Suprapubic skin (tissue), 4 donors: ENCODE results near the gene SRXN1. TPM values are rescaled to one million over a fixed set of nuclear protein-coding genes. Genes with fewer than 3 reads are reported as not detected.
"Not testable (repeated sequence)": the region's sequence is repeated elsewhere in the genome, so short reads cannot be mapped to it uniquely, and the experiment has no call there.

Experiments
- DNase-seq, 2 donors: peaks; one replicate each; pipeline ENCODE4 v3.0.0-alpha.2; 2019; ENCODE audit warnings: low spot score in 2 of 2
- H3K27ac ChIP-seq: fragments of 200-600 bp; sonication (generic); one replicate; pipeline ENCODE4 v1.5.1; 2019
- H3K27me3 ChIP-seq: fragments of 200-600 bp; sonication (generic); one replicate; pipeline ENCODE4 v1.5.1; 2019
- H3K36me3 ChIP-seq: fragments of 200-600 bp; sonication (generic); one replicate; pipeline ENCODE4 v1.5.1; 2019
- H3K4me1 ChIP-seq: fragments of 200-600 bp; sonication (generic); one replicate; pipeline ENCODE4 v1.5.1; 2019
- H3K4me3 ChIP-seq: fragments of 200-600 bp; sonication (generic); one replicate; pipeline ENCODE4 v1.5.1; 2019; ENCODE audit warnings: mild to moderate bottlenecking
- H3K9me3 ChIP-seq: fragments of 200-600 bp; sonication (generic); one replicate; pipeline ENCODE4 v1.5.1; 2019
- EP300 ChIP-seq: sonication (generic); formaldehyde crosslinking; IDR thresholded peaks from one replicate; pipeline ENCODE4 v1.6.1; 2017; ENCODE audit warnings: antibody characterized with exemption
- POLR2A ChIP-seq, 2 donors: fragments of 450-650 bp; IDR thresholded peaks; one replicate each; pipeline ENCODE4 v1.6.1; 2017; ENCODE audit warnings: antibody characterized with exemption in 2 of 2, mild to moderate bottlenecking in 2 of 2, moderate library complexity in 2 of 2
- POLR2AphosphoS5 ChIP-seq, 3 donors: sonication (generic); formaldehyde crosslinking; IDR thresholded peaks; one replicate each; pipeline ENCODE4 v1.6.1; 2017; ENCODE audit warnings: antibody characterized with exemption in 3 of 3
- WGBS: methylation state at CpG from one replicate; pipeline ENCODE4 v1.1.5; 2018; 5-methylcytosine and 5-hydroxymethylcytosine counted together
- total RNA-seq, 4 donors: library from RNA; depleted of rRNA; stranded (reverse); fragments of >200 nt; gene quantifications; one replicate each; pipeline ENCODE4 v1.1.0, GENCODE V29; 2016
- TF ChIP-seq, protein P1 (sequence below), 2 donors: fragments of 200-600 bp in 1 of 2; fragments of 450-650 bp in 1 of 2; sonication (generic) in 1 of 2; IDR thresholded peaks; one replicate each; pipeline ENCODE4 v1.5.1; 2016 to 2019; ENCODE audit warnings: antibody characterized with exemption in 2 of 2, mild to moderate bottlenecking in 1 of 2, moderate library complexity in 1 of 2

Gene SRXN1
- total RNA-seq, 4 donors from 2014 or later: 7.8 to 27.7 (median 21.0) TPM

DNA sequence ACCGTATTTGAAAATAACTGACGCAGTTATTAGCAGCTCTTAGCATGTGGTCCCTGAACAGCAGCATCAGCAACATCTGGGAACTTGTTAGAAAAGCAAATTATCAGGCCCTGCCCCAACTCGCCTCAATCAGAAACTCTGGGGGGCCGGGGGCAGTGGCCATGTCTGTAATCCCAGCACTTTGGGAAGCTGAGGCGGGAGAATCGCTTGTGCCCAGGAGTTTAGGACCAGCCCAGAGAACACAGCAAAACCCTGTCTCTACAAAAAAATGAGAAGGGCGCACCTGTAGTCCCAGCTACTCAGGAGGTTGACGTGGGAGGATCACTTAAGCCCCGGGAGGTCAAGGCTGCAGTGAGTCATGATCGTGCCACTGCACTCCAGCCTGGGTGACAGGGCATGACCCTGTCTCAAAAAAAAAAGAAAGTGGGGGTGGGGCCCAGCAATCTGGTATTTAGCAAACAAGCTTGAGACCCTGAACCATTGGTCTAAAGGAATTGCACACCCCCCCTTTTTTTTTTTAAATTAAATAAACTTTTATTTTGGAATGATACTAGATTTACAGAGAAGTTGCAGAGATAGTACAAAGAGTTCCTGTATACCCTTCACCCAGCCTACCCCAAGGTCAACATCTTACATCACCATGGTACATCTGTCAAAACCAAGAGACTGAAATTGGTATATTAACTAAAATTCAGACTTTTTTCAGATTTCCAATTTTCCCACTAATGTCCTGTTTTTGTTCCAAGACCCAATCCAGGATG is 6.7 kb downstream of the SRXN1 start:
- H3K4me1 ChIP-seq: peaks cover 5% of the 10 kb centered on the region
- TF ChIP-seq EP300 (no peak), POLR2A (IDR thresholded peaks at IDR 0.05) (no peak), POLR2AphosphoS5 (IDR thresholded peaks at IDR 0.05) (no peak)
- TF ChIP-seq, protein P1, sequence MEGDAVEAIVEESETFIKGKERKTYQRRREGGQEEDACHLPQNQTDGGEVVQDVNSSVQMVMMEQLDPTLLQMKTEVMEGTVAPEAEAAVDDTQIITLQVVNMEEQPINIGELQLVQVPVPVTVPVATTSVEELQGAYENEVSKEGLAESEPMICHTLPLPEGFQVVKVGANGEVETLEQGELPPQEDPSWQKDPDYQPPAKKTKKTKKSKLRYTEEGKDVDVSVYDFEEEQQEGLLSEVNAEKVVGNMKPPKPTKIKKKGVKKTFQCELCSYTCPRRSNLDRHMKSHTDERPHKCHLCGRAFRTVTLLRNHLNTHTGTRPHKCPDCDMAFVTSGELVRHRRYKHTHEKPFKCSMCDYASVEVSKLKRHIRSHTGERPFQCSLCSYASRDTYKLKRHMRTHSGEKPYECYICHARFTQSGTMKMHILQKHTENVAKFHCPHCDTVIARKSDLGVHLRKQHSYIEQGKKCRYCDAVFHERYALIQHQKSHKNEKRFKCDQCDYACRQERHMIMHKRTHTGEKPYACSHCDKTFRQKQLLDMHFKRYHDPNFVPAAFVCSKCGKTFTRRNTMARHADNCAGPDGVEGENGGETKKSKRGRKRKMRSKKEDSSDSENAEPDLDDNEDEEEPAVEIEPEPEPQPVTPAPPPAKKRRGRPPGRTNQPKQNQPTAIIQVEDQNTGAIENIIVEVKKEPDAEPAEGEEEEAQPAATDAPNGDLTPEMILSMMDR (IDR thresholded peaks at IDR 0.05): no peak
- 82% methylated on average over 10 of the region's 10 CpGs for WGBS
- peaks cover 9% of the 10 kb centered on the region for H3K27me3 ChIP-seq
- no peak overlapping the region for H3K27ac ChIP-seq
- no peak overlapping the region for H3K4me3 ChIP-seq
- H3K9me3 ChIP-seq: no peaks in the 10 kb centered on the region
- no peak for DNase-seq
- H3K36me3 ChIP-seq: peaks cover 30% of the 10 kb centered on the region

DNA sequence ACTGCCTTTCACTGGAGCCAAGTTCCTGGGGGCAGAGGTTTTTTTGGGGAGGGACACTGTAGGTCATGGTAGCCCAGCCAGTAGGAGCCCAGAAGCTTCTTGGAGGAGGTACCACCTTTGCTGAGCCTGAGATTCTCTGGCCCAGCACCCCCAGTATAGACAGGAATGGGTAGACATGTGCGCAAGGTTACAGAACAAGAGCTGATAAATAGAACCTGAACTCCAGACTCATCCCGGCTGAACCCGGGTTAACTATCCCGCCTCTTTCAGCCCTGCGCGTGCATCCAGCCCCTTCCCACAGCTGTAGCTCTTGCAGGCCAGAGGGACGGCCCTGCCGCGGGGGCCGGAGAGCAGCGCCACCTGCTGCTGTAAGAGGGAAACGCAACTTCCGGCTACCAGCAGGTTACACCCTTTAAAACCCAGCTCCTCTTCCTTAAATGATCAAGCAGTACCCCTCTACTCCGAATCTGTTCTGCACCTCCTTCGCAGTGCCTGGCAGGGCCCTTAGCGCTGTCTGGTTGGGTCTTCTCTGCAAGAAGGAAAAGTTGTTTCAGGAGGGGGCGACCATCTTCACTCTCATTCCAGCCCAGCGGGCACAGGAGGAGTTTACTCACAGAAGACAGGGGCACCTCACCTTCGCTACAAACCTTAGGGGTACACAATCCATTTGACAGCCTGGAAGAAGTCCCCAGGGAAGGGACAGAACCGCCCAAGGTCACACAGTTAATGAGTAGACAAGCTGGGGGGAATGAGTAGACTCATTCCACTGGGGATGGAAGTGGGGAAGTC is 7.5 kb downstream of the SRXN1 start:
- WGBS: 19% methylated on average over 19 of the region's 20 CpGs
- H3K27me3 ChIP-seq: peaks cover 9% of the 10 kb centered on the region
- peak in 1 of 2 donors; percentile 74 for DNase-seq
- no peak for TF ChIP-seq POLR2AphosphoS5 (IDR thresholded peaks at IDR 0.05)
- TF ChIP-seq, protein P1 (IDR thresholded peaks at IDR 0.05): peak; percentile 67 to 94
- no peak for TF ChIP-seq EP300
- no peak for TF ChIP-seq POLR2A (IDR thresholded peaks at IDR 0.05)
- no peak overlapping the region for H3K27ac ChIP-seq
- peaks cover 29% of the 10 kb centered on the region for H3K36me3 ChIP-seq
- peaks cover 5% of the 10 kb centered on the region for H3K4me1 ChIP-seq
- no peak overlapping the region for H3K4me3 ChIP-seq
- H3K9me3 ChIP-seq: no peaks in the 10 kb centered on the region

DNA sequence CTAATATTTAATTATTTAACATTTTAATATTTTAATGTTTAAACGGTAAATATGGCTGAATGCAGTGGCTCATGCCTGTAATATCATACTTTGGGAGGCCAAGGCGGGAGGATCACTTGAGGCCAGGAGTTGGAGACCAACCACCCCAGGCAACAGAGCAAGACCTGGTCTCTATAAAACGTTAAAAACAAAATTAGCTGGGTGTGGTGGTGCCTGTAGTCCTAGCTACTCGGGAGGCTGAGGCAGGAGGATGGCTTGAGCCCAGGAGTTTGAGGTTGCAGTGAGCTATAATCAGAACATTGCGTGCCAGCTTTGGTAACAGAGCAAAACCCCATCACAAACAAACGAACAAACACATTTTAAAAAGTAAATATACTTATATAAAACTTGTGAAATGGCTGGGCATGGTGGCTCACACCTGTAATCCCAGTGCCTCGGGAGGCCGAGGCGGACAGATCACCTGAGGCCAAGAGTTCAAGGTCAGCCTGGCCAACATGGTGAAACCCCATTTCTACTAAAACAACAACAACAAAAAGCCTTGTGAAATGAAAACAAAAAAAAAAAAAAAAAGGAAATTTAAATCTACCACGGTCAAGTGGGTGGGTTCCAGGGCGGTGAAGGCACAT is 8.2 kb downstream of the SRXN1 start:
- peaks cover 22% of the 10 kb centered on the region for H3K36me3 ChIP-seq
- no peaks in the 10 kb centered on the region for H3K9me3 ChIP-seq
- H3K27ac ChIP-seq: no peak overlapping the region
- H3K27me3 ChIP-seq: peaks cover 9% of the 10 kb centered on the region
- H3K4me1 ChIP-seq: peaks cover 5% of the 10 kb centered on the region
- no peak for DNase-seq
- WGBS: 82% methylated on average over 11 of the region's 11 CpGs
- TF ChIP-seq, protein P1 (IDR thresholded peaks at IDR 0.05): no peak
- TF ChIP-seq EP300: no peak
- TF ChIP-seq POLR2AphosphoS5 (IDR thresholded peaks at IDR 0.05): no peak
- TF ChIP-seq POLR2A (IDR thresholded peaks at IDR 0.05): no peak
- H3K4me3 ChIP-seq: no peak overlapping the region

- H3K4me3 ChIP-seq: peak overlapping the region; percentile 36
- no peaks in the 10 kb centered on the region for H3K9me3 ChIP-seq
- peaks cover 5% of the 10 kb centered on the region for H3K4me1 ChIP-seq
- no CpG with 5 or more reads among the region's 57 CpGs for WGBS
- no peak for DNase-seq
- no peak overlapping the region for H3K27ac ChIP-seq
- TF ChIP-seq, protein P1 (IDR thresholded peaks at IDR 0.05): no peak
- TF ChIP-seq POLR2A (IDR thresholded peaks at IDR 0.05) (no peak), EP300 (no peak), POLR2AphosphoS5 (IDR thresholded peaks at IDR 0.05) (no peak)
- H3K36me3 ChIP-seq: peaks cover 4% of the 10 kb centered on the region
- peaks cover 9% of the 10 kb centered on the region for H3K27me3 ChIP-seq
These were observed 10.4 kb downstream of the SRXN1 start for GRCh38 chr20:642398-643174.

GRCh38 chr20:642013-642397 is 11.0 kb downstream of the SRXN1 start:
- not testable (repeated sequence) for H3K9me3 ChIP-seq, H3K27ac ChIP-seq, H3K27me3 ChIP-seq, H3K36me3 ChIP-seq, DNase-seq, H3K4me1 ChIP-seq
- no CpG with 5 or more reads among the region's 13 CpGs for WGBS
- peak overlapping the region; percentile 36 for H3K4me3 ChIP-seq
